GM19324 (cell line): ENCODE data around the gene ZXDC.

Source experiments
- ATAC-seq: cut with Tn5 transposase; IDR thresholded peaks from one replicate; pipeline ENCODE4 v1.9.1; 2021; ENCODE audit warnings: mild to moderate bottlenecking, moderate library complexity; ENCODE audit not compliant: unreplicated experiment, low FRiP score

ZXDC gene

GRCh38 chr3:126421573-126422119, 54.0 kb downstream of the ZXDC start:
- no peak for ATAC-seq

GRCh38 chr3:126419886-126420786, 55.6 kb downstream of the ZXDC start:
- ATAC-seq: no peak

- no peak for ATAC-seq
Measured at GRCh38 chr3:126419151-126419703, 56.5 kb downstream of the ZXDC start.

- ATAC-seq: no peak
Measured at GRCh38 chr3:126418661-126419131, 57.0 kb downstream of the ZXDC start.

DNA sequence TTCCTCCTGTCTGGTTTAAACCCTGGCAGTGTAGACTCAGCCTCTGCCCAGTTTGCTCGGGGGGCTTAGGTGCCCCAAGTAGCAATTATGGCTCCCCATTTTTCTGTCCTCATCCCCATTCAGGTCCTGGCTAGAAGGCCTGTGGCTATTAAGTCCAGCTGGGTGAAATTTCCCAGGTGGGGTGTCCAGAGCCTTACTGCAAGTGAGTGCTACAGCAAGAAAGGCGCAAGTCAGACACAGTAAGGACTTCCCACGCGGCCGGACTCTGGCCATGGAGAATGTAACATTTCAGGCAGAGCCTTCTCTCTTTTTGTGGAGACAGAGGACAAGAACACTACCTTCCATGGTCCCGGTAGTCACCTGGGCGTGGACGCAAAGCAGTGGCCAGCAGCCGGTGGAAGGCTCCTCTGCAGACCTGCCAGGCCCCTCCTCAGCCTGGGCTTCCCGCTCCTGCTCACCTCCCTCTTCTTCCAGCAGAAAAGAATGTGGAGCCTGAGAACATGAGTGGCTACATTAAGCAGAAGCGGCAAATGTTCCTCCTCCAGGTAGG, 57.6 kb downstream of the ZXDC start:
- ATAC-seq: no peak

GRCh38 chr3:126417515-126417914, 58.2 kb downstream of the ZXDC start:
- ATAC-seq: no peak

DNA sequence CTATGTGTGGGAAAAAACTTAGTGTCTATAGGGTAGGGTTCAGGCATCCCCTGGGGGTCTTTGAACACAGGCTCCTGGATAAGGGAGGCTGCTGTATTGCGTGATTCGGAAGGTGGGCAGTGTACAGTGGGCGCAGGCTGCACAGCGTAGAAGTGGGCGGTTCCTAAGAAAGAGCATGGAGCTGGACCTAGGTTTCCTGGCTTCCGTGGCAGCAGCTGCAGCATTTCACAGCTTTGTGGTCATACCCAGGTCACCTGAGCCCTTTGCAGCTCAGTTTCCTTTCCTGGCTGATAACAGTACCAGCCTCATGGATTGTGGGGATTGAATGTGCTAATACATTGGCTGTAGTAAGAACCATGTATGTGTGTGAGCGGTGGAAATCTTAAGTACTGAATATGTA, 58.7 kb downstream of the ZXDC start:
- ATAC-seq: no peak

DNA sequence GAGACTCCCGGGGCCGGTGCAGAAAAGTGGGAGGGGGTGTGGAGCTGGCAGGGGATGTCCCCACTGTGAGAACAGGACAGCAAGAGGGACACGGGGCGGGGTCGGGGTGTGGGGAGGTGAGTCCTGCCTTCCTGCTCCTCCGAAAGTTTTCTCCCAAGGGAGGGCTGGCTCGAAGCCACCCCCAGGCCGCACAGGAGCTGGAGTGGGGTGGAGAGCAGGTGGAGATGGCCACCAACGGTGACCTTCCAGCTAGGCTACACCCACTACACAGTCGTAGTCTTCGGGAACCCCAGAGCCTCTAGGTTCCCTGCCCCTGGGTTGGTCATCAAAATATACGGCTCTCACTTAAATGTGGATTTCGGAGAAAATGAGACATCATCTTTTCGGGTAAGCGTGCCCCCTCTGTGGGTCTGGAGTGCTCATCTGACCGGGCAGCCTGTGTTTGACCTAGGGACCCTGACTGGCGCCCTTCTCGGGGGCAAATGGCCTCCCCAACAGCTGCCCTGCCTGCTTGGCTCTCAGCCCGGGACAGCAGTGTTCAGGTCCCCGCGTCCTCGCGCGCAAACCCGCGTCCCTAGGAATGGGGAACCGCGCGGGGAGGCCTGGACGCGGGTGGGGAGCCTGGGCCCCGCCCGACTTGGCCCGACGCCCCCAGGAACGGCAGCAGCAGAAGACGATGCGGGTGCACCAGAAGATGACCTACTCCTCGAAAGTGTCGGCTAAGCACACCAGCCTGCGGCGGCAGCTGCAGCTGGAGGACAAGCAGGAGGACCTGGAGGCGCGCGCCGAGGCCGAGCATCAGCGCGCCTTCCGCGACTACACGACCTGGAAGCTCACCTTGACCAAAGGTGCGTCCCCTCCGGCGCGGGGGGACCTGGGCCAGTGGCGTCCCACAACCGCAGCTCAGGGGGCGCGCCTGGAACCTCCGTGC, 59.8 kb downstream of the ZXDC start:
- ATAC-seq: no peak

DNA sequence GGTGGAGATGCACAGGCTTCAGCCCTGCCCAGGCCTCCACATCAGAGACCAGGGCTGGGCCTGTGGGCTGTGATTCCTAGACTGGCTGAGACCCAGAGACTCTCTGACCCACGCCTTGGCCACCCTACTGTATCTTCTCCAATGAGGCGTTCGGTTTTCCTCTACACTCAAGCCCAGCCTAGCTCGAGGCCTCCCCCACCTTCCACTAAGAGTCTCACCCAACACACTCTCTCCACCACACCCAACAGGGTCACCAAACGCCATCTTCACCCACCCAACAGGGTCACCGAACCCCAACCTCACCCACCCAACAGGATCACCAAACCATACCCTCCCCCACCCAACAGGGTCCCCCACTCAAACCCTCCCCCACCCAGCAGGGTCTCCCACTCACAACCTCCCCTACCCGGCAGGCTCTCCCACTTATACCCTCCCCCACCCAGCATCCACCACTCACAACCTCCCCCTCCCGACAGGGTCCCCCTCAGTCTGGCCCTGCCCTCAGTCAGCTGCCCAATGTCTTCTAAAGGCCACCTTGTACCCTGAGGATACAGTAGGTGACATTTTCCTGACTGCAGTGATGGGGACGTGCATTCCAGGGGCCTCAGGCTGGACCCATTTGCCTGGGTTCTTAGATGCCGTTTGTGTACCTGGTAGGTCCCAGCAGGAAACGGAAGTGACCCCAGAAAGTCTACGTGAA, 60.6 kb downstream of the ZXDC start:
- no peak for ATAC-seq

- ATAC-seq: no peak
Measured at GRCh38 chr3:126414406-126414805, 61.3 kb downstream of the ZXDC start.

DNA sequence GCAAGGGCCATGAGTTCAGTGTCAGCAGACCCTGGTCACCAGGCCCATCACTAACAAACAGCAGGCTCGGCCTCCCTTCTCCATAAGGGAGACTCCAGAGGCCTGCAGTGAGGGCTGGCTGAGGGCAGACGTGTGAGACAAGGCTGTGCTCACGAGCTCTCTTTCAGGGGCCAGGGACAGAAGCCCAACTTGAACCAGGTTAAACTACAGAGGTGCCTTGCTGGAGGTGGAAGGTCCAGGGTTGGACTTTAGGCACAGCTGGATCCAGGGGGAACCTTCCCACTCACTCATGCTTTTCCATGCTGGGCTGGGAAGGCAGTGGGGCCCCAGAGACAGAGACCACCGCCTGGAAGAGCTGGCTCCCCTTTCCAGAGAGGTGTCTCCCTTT, 62.0 kb downstream of the ZXDC start:
- ATAC-seq: no peak

GRCh38 chr3:126412841-126413692, 62.6 kb downstream of the ZXDC start:
- no peak for ATAC-seq

DNA sequence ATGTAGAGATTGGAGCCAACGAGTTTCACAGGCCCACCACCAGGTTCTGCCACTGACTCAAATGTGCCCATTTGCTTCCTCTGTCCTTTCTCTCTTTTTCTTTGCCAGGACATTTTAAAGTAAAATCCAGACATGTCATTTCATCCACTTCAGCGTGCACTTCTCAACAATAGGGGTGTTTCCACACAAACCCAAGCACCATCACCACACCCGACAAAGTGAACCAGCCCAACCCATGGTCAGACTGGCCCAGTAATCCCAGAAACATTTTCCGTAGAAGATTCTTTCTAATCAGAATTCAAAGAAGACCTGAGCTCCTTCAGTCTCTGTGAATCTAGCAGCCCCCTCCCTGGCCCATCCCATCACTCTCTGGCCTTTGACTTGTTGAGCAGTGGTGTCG, 67.6 kb downstream of the ZXDC start:
- ATAC-seq: no peak

DNA sequence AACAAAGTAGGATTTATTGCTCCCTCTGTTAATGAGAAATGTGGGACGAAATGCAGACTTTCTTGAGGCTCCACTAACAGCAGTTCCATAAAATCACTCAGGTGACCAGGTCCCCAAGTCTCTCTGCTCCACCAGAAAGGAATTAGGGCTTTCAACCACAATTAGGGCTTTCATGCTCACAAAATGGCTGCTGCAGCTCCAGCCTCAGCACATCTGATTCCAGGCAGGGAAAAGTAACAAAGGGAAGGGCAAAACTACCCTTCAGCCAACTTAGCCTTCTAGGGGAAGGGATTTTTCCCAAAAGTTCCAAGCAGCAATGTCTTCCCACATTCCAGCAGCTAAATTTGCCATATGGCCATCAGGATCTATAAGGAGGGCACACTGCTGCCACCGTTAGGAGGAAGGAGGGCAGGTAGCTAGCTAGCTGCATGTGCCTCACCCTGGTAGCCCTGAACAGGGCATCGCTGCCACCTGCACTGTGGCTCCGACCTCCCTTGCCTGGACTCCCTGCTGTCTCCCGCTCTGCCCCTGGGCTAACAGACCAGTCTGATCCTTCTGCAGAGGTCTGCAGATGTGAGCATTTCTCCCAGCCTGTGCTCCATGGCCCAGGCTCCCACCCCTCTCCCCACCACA, 68.2 kb downstream of the ZXDC start:
- no peak for ATAC-seq

GRCh38 chr3:126406389-126407296, 69.0 kb downstream of the ZXDC start:
- no peak for ATAC-seq

DNA sequence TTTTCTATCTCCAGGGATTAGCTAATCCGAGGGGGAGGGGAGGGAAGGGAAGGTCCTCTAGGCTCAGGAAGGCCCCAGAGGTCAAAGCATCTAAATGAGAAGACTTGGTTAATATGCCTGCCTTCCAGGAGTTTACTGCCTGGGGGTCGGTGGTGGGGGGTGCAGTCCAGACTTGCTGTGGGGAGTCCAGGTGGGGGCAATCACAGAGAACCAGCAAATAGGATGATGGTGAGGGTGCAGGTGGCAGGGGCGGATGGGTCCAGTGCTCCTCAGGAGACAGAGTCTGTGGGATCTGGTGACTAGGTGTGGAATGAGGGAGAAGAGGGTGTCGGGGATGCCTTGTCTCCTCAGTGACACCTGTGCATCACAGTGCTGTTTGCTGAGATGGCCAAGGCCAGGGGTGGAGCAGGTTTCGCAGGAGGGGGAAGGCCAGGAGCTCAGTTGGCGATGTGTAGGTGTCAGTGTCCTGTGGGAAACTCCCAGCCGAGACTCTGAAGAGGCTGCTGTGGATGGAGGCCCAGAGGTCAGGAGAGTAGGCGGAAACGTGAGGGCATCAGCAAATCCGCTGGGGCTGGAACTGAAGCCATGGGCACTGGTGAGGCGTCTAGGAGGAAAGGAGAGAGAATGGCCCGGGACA, 72.9 kb downstream of the ZXDC start:
- ATAC-seq: no peak

GRCh38 chr3:126402178-126402577, 73.5 kb downstream of the ZXDC start:
- ATAC-seq: no peak
